GM12891 (cell line): ENCODE data around the gene LSM4.

Experiments used
- POLR2A ChIP-seq: IDR thresholded peaks from 2 replicates; pipeline ENCODE4 v1.6.1; 2011; ENCODE audit warnings: low read depth, low read length, control low read depth
- POU2F2 ChIP-seq: IDR thresholded peaks from 2 replicates; pipeline ENCODE4 v1.6.1; 2011; ENCODE audit warnings: low read depth, mild to moderate bottlenecking, control low read depth, low read length, moderate library complexity
- TAF1 ChIP-seq: IDR thresholded peaks from 2 replicates; pipeline ENCODE4 v1.6.1; 2011; ENCODE audit warnings: low read depth, low read length, control low read depth

GRCh38 chr19:18293642-18294466 lies 29.0 kb downstream of the LSM4 start:
- TF ChIP-seq POLR2A, result no peak
- no peak for TF ChIP-seq TAF1
- no peak for TF ChIP-seq POU2F2
